Liver (tissue), 9 donors: ENCODE measurements around the gene RAD51B. TPM values are rescaled to one million over a fixed set of nuclear protein-coding genes. Genes with fewer than 3 reads are reported as not detected.

ENCODE experiments used
- DNase-seq: peaks from one replicate; pipeline ENCODE4 v3.0.0-alpha.2; 2017; ENCODE audit warnings: low spot score
- H3K27ac ChIP-seq, 2 donors: one replicate each; pipeline ENCODE4 v1.7.0; 2013; ENCODE audit warnings: inconsistent platforms in 2 of 2, low read length in 2 of 2, control low read depth in 1 of 2, low read depth in 1 of 2, mild to moderate bottlenecking in 1 of 2
- H3K27me3 ChIP-seq, 4 donors: one replicate each; pipeline versions ENCODE4 v1.6.1 to v1.7.0; 2013; ENCODE audit warnings: low read length in 3 of 4, inconsistent platforms in 1 of 4, mild to moderate bottlenecking in 1 of 4, moderate library complexity in 1 of 4; ENCODE audit not compliant: control insufficient read depth in 4 of 4, insufficient read depth in 4 of 4
- H3K36me3 ChIP-seq, 4 donors: one replicate each; pipeline versions ENCODE4 v1.6.1 to v1.7.0; 2013; ENCODE audit warnings: low read length in 3 of 4, mild to moderate bottlenecking in 3 of 4, low read depth in 1 of 4, moderate library complexity in 1 of 4; ENCODE audit not compliant: control insufficient read depth in 4 of 4, insufficient read depth in 3 of 4
- H3K4me1 ChIP-seq, 4 donors: one replicate each; pipeline versions ENCODE4 v1.6.1 to v1.7.0; 2013; ENCODE audit warnings: low read length in 3 of 4, mild to moderate bottlenecking in 3 of 4, moderate library complexity in 1 of 4; ENCODE audit not compliant: control insufficient read depth in 4 of 4, insufficient read depth in 4 of 4
- H3K4me3 ChIP-seq, 3 donors: one replicate each; pipeline versions ENCODE4 v1.6.1 to v1.7.0; 2013; ENCODE audit warnings: low read length in 3 of 3, control low read depth in 1 of 3, low read depth in 1 of 3, mild to moderate bottlenecking in 1 of 3
- H3K9ac ChIP-seq, 2 donors: one replicate each; pipeline ENCODE4 v1.7.0; 2013; ENCODE audit warnings: low read length in 2 of 2, mild to moderate bottlenecking in 2 of 2, moderate library complexity in 2 of 2, control low read depth in 1 of 2, low read depth in 1 of 2
- H3K9me3 ChIP-seq, 4 donors: one replicate each; pipeline versions ENCODE4 v1.6.1 to v1.7.0; 2013; ENCODE audit warnings: low read length in 3 of 4; ENCODE audit not compliant: control insufficient read depth in 4 of 4
- ATF3 ChIP-seq: IDR thresholded peaks from 2 replicates; pipeline ENCODE4 v1.6.1; 2016; ENCODE audit warnings: antibody characterized with exemption
- CTCF ChIP-seq: fragments of 150-350 bp; IDR thresholded peaks from 2 replicates; pipeline ENCODE4 v1.5.1; 2017; ENCODE audit warnings: improper control_type of control experiment, low read depth, low read length; ENCODE audit not compliant: missing input control
- EGR1 ChIP-seq, 2 donors: IDR thresholded peaks; 2 replicates each; pipeline ENCODE4 v1.6.1; 2016 to 2018; ENCODE audit warnings: antibody characterized with exemption in 2 of 2, low read depth in 2 of 2
- FOXA1 ChIP-seq: IDR thresholded peaks from 2 replicates; pipeline ENCODE4 v1.6.1; 2016; ENCODE audit warnings: antibody characterized with exemption
- FOXA2 ChIP-seq: IDR thresholded peaks from 2 replicates; pipeline ENCODE4 v1.6.1; 2016; ENCODE audit warnings: antibody characterized with exemption
- GABPA ChIP-seq, 2 donors: IDR thresholded peaks in 1 of 2; conservative IDR thresholded peaks in 1 of 2; 2 replicates each; pipeline ENCODE4 v1.6.1; 2016; ENCODE audit warnings: antibody characterized with exemption in 2 of 2, mild to moderate bottlenecking in 1 of 2, moderate library complexity in 1 of 2
- HNF4A ChIP-seq, 2 donors: conservative IDR thresholded peaks; 2 replicates each; pipeline ENCODE4 v1.6.1; 2016; ENCODE audit warnings: antibody characterized with exemption in 2 of 2, mild to moderate bottlenecking in 2 of 2
- HNF4G ChIP-seq: IDR thresholded peaks from 2 replicates; pipeline ENCODE4 v1.6.1; 2016; ENCODE audit warnings: antibody characterized with exemption
- JUND ChIP-seq, 2 donors: IDR thresholded peaks; 2 replicates each; pipeline ENCODE4 v1.6.1; 2016; ENCODE audit warnings: antibody characterized with exemption in 2 of 2
- MAX ChIP-seq: IDR thresholded peaks from 2 replicates; pipeline ENCODE4 v1.6.1; 2016; ENCODE audit warnings: antibody characterized with exemption
- NR2F2 ChIP-seq: IDR thresholded peaks from 2 replicates; pipeline ENCODE4 v1.6.1; 2016; ENCODE audit warnings: antibody characterized with exemption
- RAD21 ChIP-seq, 2 donors: IDR thresholded peaks; 2 replicates each; pipeline ENCODE4 v1.6.1; 2016; ENCODE audit warnings: antibody characterized with exemption in 2 of 2, mild to moderate bottlenecking in 2 of 2
- REST ChIP-seq: IDR thresholded peaks from 2 replicates; pipeline ENCODE4 v1.6.1; 2016; ENCODE audit warnings: antibody characterized with exemption, mild to moderate bottlenecking
- RXRA ChIP-seq, 2 donors: IDR thresholded peaks; 2 replicates each; pipeline ENCODE4 v1.6.1; 2017 to 2018; ENCODE audit warnings: antibody characterized with exemption in 2 of 2, mild to moderate bottlenecking in 1 of 2
- SP1 ChIP-seq: IDR thresholded peaks from 2 replicates; pipeline ENCODE4 v1.6.1; 2018; ENCODE audit warnings: antibody characterized with exemption, mild to moderate bottlenecking
- TAF1 ChIP-seq: conservative IDR thresholded peaks from 2 replicates; pipeline ENCODE4 v1.6.1; 2016; ENCODE audit warnings: antibody characterized with exemption, mild to moderate bottlenecking
- YY1 ChIP-seq: IDR thresholded peaks from 2 replicates; pipeline ENCODE4 v1.6.1; 2016; ENCODE audit warnings: antibody characterized with exemption, mild to moderate bottlenecking
- ZBTB33 ChIP-seq: IDR thresholded peaks from 2 replicates; pipeline ENCODE4 v1.6.1; 2016; ENCODE audit warnings: antibody characterized with exemption
- WGBS: extraction: QIAGEN DNeasy Blood & Tissue Kit; methylation state at CpG from one replicate; pipeline ENCODE4 v1.1.7; 2013; 5-methylcytosine and 5-hydroxymethylcytosine counted together
- polyA plus RNA-seq, 2 donors: library from polyadenylated mRNA; stranded (reverse) in 1 of 2; unstranded in 1 of 2; fragments of 200-250 nt in 1 of 2; fragments of >200 nt in 1 of 2; fragmentation: Nextera tagmentation in 1 of 2; extraction: Ambion mirVana in 1 of 2; gene quantifications; one replicate each; pipeline versions ENCODE4 v1.2.1 to v1.2.3, GENCODE V29; 2013 to 2015
- total RNA-seq, 2 donors: library from RNA; depleted of rRNA; stranded (reverse); fragments of >200 nt; gene quantifications; one replicate each; pipeline ENCODE4 v1.2.3, GENCODE V29; 2014
- donor health status: healthy.
- donor health status: healthy.
- donor health status: healthy.
- donor health status: healthy.
- donor health status: healthy.

RAD51B gene
- total and polyA plus RNA-seq, 4 donors = 0.81 to 12.9 (median 2.4) TPM

GRCh38 chr14:68446243-68447040, 626.9 kb downstream of the RAD51B start:
- Histone ChIP-seq H3K9ac (no peak overlapping the region), H3K27me3 (no peaks in the 10 kb centered on the region), H3K27ac (peak overlapping the region in 1 of 2 donors; percentile 63), H3K4me3 (no peak overlapping the region), H3K9me3 (no peaks in the 10 kb centered on the region), H3K36me3 (no peaks in the 10 kb centered on the region), H3K4me1 (peaks cover 6 to 30% (median 15%) of the 10 kb centered on the region in 4 donors)
- WGBS = 98% methylated on average over 7 of the region's 7 CpGs
- TF ChIP-seq FOXA2 (no peak), RXRA (IDR thresholded peaks at IDR 0.05) (no peak), GABPA (IDR thresholded peaks at IDR 0.05 in 1 of 2, conservative IDR thresholded peaks at IDR 0.05 in 1 of 2) (no peak), YY1 (no peak), HNF4G (no peak), JUND (IDR thresholded peaks at IDR 0.05) (no peak), FOXA1 (no peak), NR2F2 (no peak), TAF1 (no peak), HNF4A (conservative IDR thresholded peaks at IDR 0.05) (no peak), EGR1 (IDR thresholded peaks at IDR 0.05; ENCODE audit: low read depth in 2 of 2) (no peak), CTCF (no peak), SP1 (no peak), RAD21 (IDR thresholded peaks at IDR 0.05) (no peak), MAX (no peak), ATF3 (no peak), REST (no peak), ZBTB33 (no peak)
- DNase-seq = no peak
